Measurements from ENCODE around the gene ADIRF. TPM values are rescaled to one million over a fixed set of nuclear protein-coding genes. Genes with fewer than 3 reads are reported as not detected.

Gene ADIRF
- total and polyA plus RNA-seq, 10 of the 15 experiments (the other 5 are each of a cell fraction or from before 2014, with no cell fraction given): 0.12 to 2.5 (median 0.70) TPM; not detected in 2

- CTCF ChIA-PET: interaction anchor here (1.2 kb wide), 1 partner anchor 24 kb away, joined by 3 read pairs; no protein-coding TSS in a partner anchor
- intact Hi-C loops (cut with micrococcal nuclease; ENCODE audit: unreplicated experiment): no loop called here
- no TSS peak for BruUV-seq (replicated peaks)
- no peak overlapping the region for H3K27ac ChIP-seq (ENCODE audit: control insufficient read depth, insufficient read depth)
- RAD21 ChIA-PET (ENCODE audit: unreplicated experiment): interaction anchor here (0.6 to 1.4 kb wide), 2 partner anchors 19 to 24 kb away, joined by 3 to 5 read pairs; no protein-coding TSS in a partner anchor
- SMC1A ChIA-PET (ENCODE audit: uncharacterized antibody, unreplicated experiment): interaction anchor here (0.8 to 1.7 kb wide), 2 partner anchors 10 to 152 kb away, joined by 3 to 4 read pairs; no protein-coding TSS in a partner anchor
- H3K36me3 ChIP-seq (ENCODE audit: control insufficient read depth in 2 of 2, insufficient read depth in 2 of 2, low read length in 1 of 2): no peaks in the 10 kb centered on the region
- no peaks in the 10 kb centered on the region; the same call in 1 of the 2 replicates for H3K4me1 ChIP-seq (ENCODE audit: control insufficient read depth, insufficient read depth, low read length)
- 66% methylated on average over 14 of the region's 14 CpGs for WGBS (ENCODE audit: insufficient coverage, insufficient replicate concordance, low lambda C conversion rate, missing lambda C conversion rate)
- DNase-seq (ENCODE audit: low read depth, low spot score) (no peak), FAIRE-seq (no peak), ATAC-seq (no peak)
- H3K27me3 ChIP-seq (replicated peaks in 1 of 2; ENCODE audit: control insufficient read depth in 2 of 2, insufficient read depth in 2 of 2, low read length in 1 of 2): no peaks in the 10 kb centered on the region
- H4K20me1 ChIP-seq (ENCODE audit: control insufficient read depth, insufficient read depth): no peaks in the 10 kb centered on the region
- POLR2A ChIA-PET: interaction anchor here (0.5 kb wide), 1 partner anchor 16 kb away, joined by 5 read pairs; the partner anchor contains the start of gene SNCG
- H3K9ac ChIP-seq (ENCODE audit: control insufficient read depth, insufficient read depth, low read length): no peak overlapping the region
- no peak overlapping the region for H2AFZ ChIP-seq (ENCODE audit: control insufficient read depth, low read depth, low read length)
- H3K4me2 ChIP-seq (ENCODE audit: control insufficient read depth, insufficient read depth): no peak overlapping the region
- no peaks in the 10 kb centered on the region for H3K9me3 ChIP-seq (replicated peaks; ENCODE audit: control insufficient read depth, insufficient read depth, low read length)
- no peaks in the 10 kb centered on the region for H3K79me2 ChIP-seq (ENCODE audit: control insufficient read depth, insufficient read depth, low read length)
- H3K4me3 ChIP-seq: no peak overlapping the region
- in situ Hi-C loops (cut with MboI): no loop called here
- TF ChIP-seq ZBTB4 (CRISPR knock-in tag; IDR thresholded peaks at IDR 0.05) (no peak), YY1 (IDR thresholded peaks at IDR 0.05; ENCODE audit: low read depth, low read length) (no peak), USF2 (IDR thresholded peaks at IDR 0.05; ENCODE audit: borderline replicate concordance, low read depth, low read length) (no peak), RBBP5 (conservative IDR thresholded peaks at IDR 0.05) (no peak), ZBTB11 (CRISPR knock-in tag; IDR thresholded peaks at IDR 0.05) (no peak), ZBTB40 (IDR thresholded peaks at IDR 0.05; ENCODE audit: borderline replicate concordance) (no peak), TAF1 (IDR thresholded peaks at IDR 0.05; ENCODE audit: borderline replicate concordance, low read depth, low read length) (no peak)
Measured at GRCh38 chr10:86941991-86942421, 26.3 kb upstream of the ADIRF start.

Data from GM12878 (cell line).